ENCODE results near the gene CA12. TPM values are rescaled to one million over a fixed set of nuclear protein-coding genes. Genes with fewer than 3 reads are reported as not detected.

The CA12 gene
- total RNA-seq, 1 donor from 2014 or later: not detected

- H3K27ac Mint-ChIP-seq (ENCODE audit: unreplicated experiment): no peak overlapping the region
- no peaks in the 10 kb centered on the region for H3K36me3 Mint-ChIP-seq (ENCODE audit: unreplicated experiment)
- DNase-seq: no peak
- peaks cover 2% of the 10 kb centered on the region for H3K9me3 Mint-ChIP-seq (ENCODE audit: unreplicated experiment)
- peaks cover 8% of the 10 kb centered on the region for H3K4me1 Mint-ChIP-seq (ENCODE audit: low read depth, unreplicated experiment)
- H3K27me3 Mint-ChIP-seq (ENCODE audit: unreplicated experiment): peaks cover 18% of the 10 kb centered on the region
- no peak for TF ChIP-seq CTCF (IDR thresholded peaks at IDR 0.05; ENCODE audit: partially characterized antibody, unreplicated experiment)
- H3K4me3 Mint-ChIP-seq (ENCODE audit: unreplicated experiment): peak overlapping the region; percentile 88
Observed at GRCh38 chr15:63380151-63380807, 1.4 kb downstream of the CA12 start.

GRCh38 chr15:63379492-63380150 lies 2.0 kb downstream of the CA12 start:
- TF ChIP-seq CTCF (IDR thresholded peaks at IDR 0.05; ENCODE audit: partially characterized antibody, unreplicated experiment): no peak
- no peak overlapping the region for H3K4me3 Mint-ChIP-seq (ENCODE audit: unreplicated experiment)
- peaks cover 12% of the 10 kb centered on the region for H3K4me1 Mint-ChIP-seq (ENCODE audit: low read depth, unreplicated experiment)
- peaks cover 22% of the 10 kb centered on the region for H3K27me3 Mint-ChIP-seq (ENCODE audit: unreplicated experiment)
- no peak for DNase-seq
- peaks cover 2% of the 10 kb centered on the region for H3K9me3 Mint-ChIP-seq (ENCODE audit: unreplicated experiment)
- no peak overlapping the region for H3K27ac Mint-ChIP-seq (ENCODE audit: unreplicated experiment)
- no peaks in the 10 kb centered on the region for H3K36me3 Mint-ChIP-seq (ENCODE audit: unreplicated experiment)

- Mint-ChIP-seq H3K36me3 (ENCODE audit: unreplicated experiment) (no peaks in the 10 kb centered on the region), H3K27ac (ENCODE audit: unreplicated experiment) (no peak overlapping the region), H3K9me3 (ENCODE audit: unreplicated experiment) (peaks cover 2% of the 10 kb centered on the region), H3K4me1 (ENCODE audit: low read depth, unreplicated experiment) (peaks cover 13% of the 10 kb centered on the region), H3K4me3 (ENCODE audit: unreplicated experiment) (no peak overlapping the region), H3K27me3 (ENCODE audit: unreplicated experiment) (peaks cover 20% of the 10 kb centered on the region)
- TF ChIP-seq CTCF (IDR thresholded peaks at IDR 0.05; ENCODE audit: partially characterized antibody, unreplicated experiment): no peak
- no peak for DNase-seq
Observed at GRCh38 chr15:63378946-63379345, 2.7 kb downstream of the CA12 start.

GRCh38 chr15:63374686-63375520 lies 6.7 kb downstream of the CA12 start:
- Mint-ChIP-seq H3K27ac (ENCODE audit: unreplicated experiment) (no peak overlapping the region), H3K4me1 (ENCODE audit: low read depth, unreplicated experiment) (peaks cover 9% of the 10 kb centered on the region), H3K4me3 (ENCODE audit: unreplicated experiment) (no peak overlapping the region), H3K27me3 (ENCODE audit: unreplicated experiment) (peaks cover 8% of the 10 kb centered on the region), H3K36me3 (ENCODE audit: unreplicated experiment) (no peaks in the 10 kb centered on the region), H3K9me3 (ENCODE audit: unreplicated experiment) (peaks cover 2% of the 10 kb centered on the region)
- no peak for DNase-seq
- TF ChIP-seq CTCF (IDR thresholded peaks at IDR 0.05; ENCODE audit: partially characterized antibody, unreplicated experiment): no peak
